HT-29 (cell line): ENCODE measurements around the gene RWDD3. TPM values are rescaled to one million over a fixed set of nuclear protein-coding genes. Genes with fewer than 3 reads are reported as not detected.

ENCODE experiments used
- DNase-seq: peaks from one replicate; pipeline ENCODE4 v3.0.0-alpha.2; 2015; ENCODE audit warnings: low spot score
- total RNA-seq: library from RNA; depleted of rRNA; stranded (reverse); fragments of >200 nt; shearing (Covaris generic); gene quantifications from 2 replicates; pipeline ENCODE4 v1.2.3, GENCODE V29; 2014; rRNA removed

RWDD3 gene
- total RNA-seq, 1 experiment from 2014 or later = 3.5 TPM

- DNase-seq = no peak
Measured at GRCh38 chr1:95282518-95282895, 48.5 kb downstream of the RWDD3 start.

GRCh38 chr1:95284420-95284819 lies 50.4 kb downstream of the RWDD3 start:
- no peak for DNase-seq

- DNase-seq = no peak
Measured at GRCh38 chr1:95286479-95286878, 52.5 kb downstream of the RWDD3 start.

GRCh38 chr1:95287081-95287480 lies 53.1 kb downstream of the RWDD3 start:
- peak; percentile 19 for DNase-seq

GRCh38 chr1:95287825-95288224 lies 53.8 kb downstream of the RWDD3 start:
- no peak for DNase-seq

Other genes with a start within 250 kb of the RWDD3 start
- 1.0 and 2.0 TPM in 2 replicates for gene ALG14, start 161.3 kb upstream of the RWDD3 start, total RNA-seq
- 1.3 and 1.4 TPM in 2 replicates for gene TLCD4, start 116.9 kb upstream of the RWDD3 start, total RNA-seq